ENCODE measurements around the gene NCKAP1. TPM values are rescaled to one million over a fixed set of nuclear protein-coding genes. Genes with fewer than 3 reads are reported as not detected.

The NCKAP1 gene
- polyA plus RNA-seq, 2 of the 4 experiments (the other 2 are of a cell fraction), result 98.8 to 201 TPM

DNA sequence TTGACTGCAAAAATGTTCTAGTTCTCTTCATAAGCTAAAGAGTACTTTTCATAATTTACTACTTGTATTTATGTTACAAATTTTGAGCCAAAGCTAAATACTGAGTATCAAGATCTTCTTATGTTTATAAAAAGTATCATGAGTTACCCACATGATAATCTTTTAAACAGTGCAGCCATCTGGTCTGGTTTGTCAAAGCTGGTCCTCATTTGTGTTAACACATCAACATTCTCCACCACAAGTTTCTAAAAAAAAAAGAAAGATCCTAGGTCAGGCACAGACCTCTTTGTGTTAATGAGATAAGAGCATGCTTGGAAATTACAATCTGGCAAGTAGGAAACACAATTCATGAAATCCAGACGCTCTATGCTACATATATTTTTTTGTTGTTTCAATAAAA lies 96.3 kb downstream of the NCKAP1 start:
- Histone ChIP-seq H3K4me3 (no peak overlapping the region), H3K4me1 (peaks cover 10% of the 10 kb centered on the region), H3K4me2 (no peak overlapping the region), H3K27ac (no peak overlapping the region), H3K9me3 (no peaks in the 10 kb centered on the region)
- TF ChIP-seq CHD2 (IDR thresholded peaks at IDR 0.05; ENCODE audit: low read length, partially characterized antibody) (no peak), GATA3 (IDR thresholded peaks at IDR 0.05; ENCODE audit: borderline replicate concordance) (no peak), SMC3 (IDR thresholded peaks at IDR 0.05) (no peak), HOXB13 (CRISPR knock-in tag; IDR thresholded peaks at IDR 0.05; ENCODE audit: low read depth) (no peak), HEYL (CRISPR knock-in tag; IDR thresholded peaks at IDR 0.05) (no peak), ZSCAN20 (CRISPR knock-in tag; IDR thresholded peaks at IDR 0.05) (no peak), MAZ (IDR thresholded peaks at IDR 0.05; ENCODE audit: borderline replicate concordance, low read depth, low read length) (no peak), HOXB5 (CRISPR knock-in tag; IDR thresholded peaks at IDR 0.05) (no peak), RCOR1 (IDR thresholded peaks at IDR 0.05; ENCODE audit: low read depth, low read length) (no peak), PHF8 (IDR thresholded peaks at IDR 0.05; ENCODE audit: borderline replicate concordance, low read depth) (no peak), FOSL2 (IDR thresholded peaks at IDR 0.05) (no peak), FOSL2 (CRISPR knock-in tag; IDR thresholded peaks at IDR 0.05) (no peak)
- TF ChIP-seq, protein P1, sequence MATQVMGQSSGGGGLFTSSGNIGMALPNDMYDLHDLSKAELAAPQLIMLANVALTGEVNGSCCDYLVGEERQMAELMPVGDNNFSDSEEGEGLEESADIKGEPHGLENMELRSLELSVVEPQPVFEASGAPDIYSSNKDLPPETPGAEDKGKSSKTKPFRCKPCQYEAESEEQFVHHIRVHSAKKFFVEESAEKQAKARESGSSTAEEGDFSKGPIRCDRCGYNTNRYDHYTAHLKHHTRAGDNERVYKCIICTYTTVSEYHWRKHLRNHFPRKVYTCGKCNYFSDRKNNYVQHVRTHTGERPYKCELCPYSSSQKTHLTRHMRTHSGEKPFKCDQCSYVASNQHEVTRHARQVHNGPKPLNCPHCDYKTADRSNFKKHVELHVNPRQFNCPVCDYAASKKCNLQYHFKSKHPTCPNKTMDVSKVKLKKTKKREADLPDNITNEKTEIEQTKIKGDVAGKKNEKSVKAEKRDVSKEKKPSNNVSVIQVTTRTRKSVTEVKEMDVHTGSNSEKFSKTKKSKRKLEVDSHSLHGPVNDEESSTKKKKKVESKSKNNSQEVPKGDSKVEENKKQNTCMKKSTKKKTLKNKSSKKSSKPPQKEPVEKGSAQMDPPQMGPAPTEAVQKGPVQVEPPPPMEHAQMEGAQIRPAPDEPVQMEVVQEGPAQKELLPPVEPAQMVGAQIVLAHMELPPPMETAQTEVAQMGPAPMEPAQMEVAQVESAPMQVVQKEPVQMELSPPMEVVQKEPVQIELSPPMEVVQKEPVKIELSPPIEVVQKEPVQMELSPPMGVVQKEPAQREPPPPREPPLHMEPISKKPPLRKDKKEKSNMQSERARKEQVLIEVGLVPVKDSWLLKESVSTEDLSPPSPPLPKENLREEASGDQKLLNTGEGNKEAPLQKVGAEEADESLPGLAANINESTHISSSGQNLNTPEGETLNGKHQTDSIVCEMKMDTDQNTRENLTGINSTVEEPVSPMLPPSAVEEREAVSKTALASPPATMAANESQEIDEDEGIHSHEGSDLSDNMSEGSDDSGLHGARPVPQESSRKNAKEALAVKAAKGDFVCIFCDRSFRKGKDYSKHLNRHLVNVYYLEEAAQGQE (IDR thresholded peaks at IDR 0.05), result no peak
- no peak for ATAC-seq
- 93% methylated on average over 1 of the region's 1 CpG for WGBS (ENCODE audit: missing lambda C conversion rate)
- no peak for DNase-seq (ENCODE audit: low read depth in 1 of 2, low spot score in 1 of 2)
- no peak for FAIRE-seq
- POLR2A ChIA-PET, result no interaction called here
- CTCF ChIA-PET, result interaction anchor here (0.8 kb wide), 1 partner anchor 177 kb away, joined by 3 read pairs; no protein-coding TSS in a partner anchor

DNA sequence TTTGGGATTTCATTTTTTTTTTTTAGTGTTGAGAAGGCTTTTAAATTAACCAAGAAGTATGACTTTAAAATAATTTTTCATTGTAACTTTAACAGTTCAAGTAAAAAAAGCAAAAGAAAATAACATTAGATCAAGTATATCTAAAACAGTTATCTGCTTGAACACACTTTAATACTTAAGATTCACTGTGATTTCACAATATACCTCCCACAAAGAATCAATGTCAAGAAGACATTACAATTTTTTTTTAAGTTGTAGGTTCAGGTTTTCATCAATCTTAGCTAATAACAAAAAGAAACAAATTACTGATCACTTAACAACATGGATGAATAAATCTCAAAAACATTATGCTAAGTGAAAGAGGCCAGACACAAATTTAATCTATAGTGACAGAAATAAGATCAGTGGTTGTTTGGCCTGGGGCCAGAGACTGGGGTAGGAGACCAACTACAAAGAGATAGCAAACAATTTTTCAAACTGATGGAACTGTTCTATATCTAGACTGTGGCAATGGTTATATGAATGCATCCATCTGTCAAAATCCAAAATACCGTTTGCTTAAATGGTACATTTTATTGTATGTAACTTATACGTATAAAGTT lies 97.0 kb downstream of the NCKAP1 start:
- CTCF ChIA-PET, result interaction anchor here (0.8 kb wide), 1 partner anchor 177 kb away, joined by 3 read pairs; no protein-coding TSS in a partner anchor
- Histone ChIP-seq H3K4me2 (no peak overlapping the region), H3K4me3 (no peak overlapping the region), H3K4me1 (peaks cover 4% of the 10 kb centered on the region; the same call in 2 of the 3 replicates), H3K27ac (no peak overlapping the region), H3K9me3 (no peaks in the 10 kb centered on the region)
- no peak for FAIRE-seq
- POLR2A ChIA-PET, result no interaction called here
- TF ChIP-seq RNF2 (IDR thresholded peaks at IDR 0.05; ENCODE audit: borderline replicate concordance, low read depth) (no peak), CHD4 (IDR thresholded peaks at IDR 0.05; ENCODE audit: borderline replicate concordance) (no peak), RFX5 (IDR thresholded peaks at IDR 0.05) (no peak), HOXB13 (CRISPR knock-in tag; IDR thresholded peaks at IDR 0.05; ENCODE audit: low read depth) (no peak), GATA3 (IDR thresholded peaks at IDR 0.05; ENCODE audit: borderline replicate concordance) (no peak), TP53 (CRISPR knock-in tag; IDR thresholded peaks at IDR 0.05) (no peak), EHF (CRISPR knock-in tag; IDR thresholded peaks at IDR 0.05) (no peak), ESRRA (IDR thresholded peaks at IDR 0.05; ENCODE audit: borderline replicate concordance, low read length) (no peak), POLR2AphosphoS2 (conservative IDR thresholded peaks at IDR 0.05; ENCODE audit: low read length) (no peak), RAD21 (conservative IDR thresholded peaks at IDR 0.05 in 1 of 2, IDR thresholded peaks at IDR 0.05 in 1 of 2) (no peak), FOSB (CRISPR knock-in tag; IDR thresholded peaks at IDR 0.05) (no peak), MAFK (IDR thresholded peaks at IDR 0.05; ENCODE audit: partially characterized antibody) (no peak)
- TF ChIP-seq, protein P1 (IDR thresholded peaks at IDR 0.05), result no peak
- no peak for DNase-seq (ENCODE audit: low read depth in 1 of 2, low spot score in 1 of 2)
- ATAC-seq, result no peak
- 98% methylated on average over 2 of the region's 2 CpGs for whole genome bisulfite sequencing (ENCODE audit: missing lambda C conversion rate)
